Measurements from ENCODE around the gene NT5E.

NT5E gene

GRCh38 chr6:85460921-85461797, 11.3 kb downstream of the NT5E start:
- DNase-seq = no peak

GRCh38 chr6:85461798-85462170, 11.9 kb downstream of the NT5E start:
- DNase-seq = no peak

GRCh38 chr6:85462673-85463072, 12.8 kb downstream of the NT5E start:
- no peak for DNase-seq

GRCh38 chr6:85463621-85464259, 13.9 kb downstream of the NT5E start:
- no peak for DNase-seq

GRCh38 chr6:85464260-85464644, 14.4 kb downstream of the NT5E start:
- DNase-seq = no peak

- no peak for DNase-seq
Observed at GRCh38 chr6:85464722-85465150, 14.9 kb downstream of the NT5E start.

GRCh38 chr6:85465762-85466161, 15.9 kb downstream of the NT5E start:
- DNase-seq = no peak

- no peak for DNase-seq
Observed at GRCh38 chr6:85468326-85468725, 18.4 kb downstream of the NT5E start.

- DNase-seq = no peak
Observed at GRCh38 chr6:85469276-85470022, 19.6 kb downstream of the NT5E start.

- DNase-seq = no peak
Observed at GRCh38 chr6:85470023-85470410, 20.1 kb downstream of the NT5E start.

- no peak for DNase-seq
Observed at GRCh38 chr6:85472744-85473143, 22.9 kb downstream of the NT5E start.

- DNase-seq = no peak
Observed at GRCh38 chr6:85473748-85474147, 23.9 kb downstream of the NT5E start.

- no peak for DNase-seq
Observed at GRCh38 chr6:85476532-85476931, 26.6 kb downstream of the NT5E start.

GRCh38 chr6:85479208-85479607, 29.3 kb downstream of the NT5E start:
- DNase-seq = no peak

GRCh38 chr6:85482206-85482904, 32.5 kb downstream of the NT5E start:
- no peak for DNase-seq

- DNase-seq = peak; percentile 83
Observed at GRCh38 chr6:85482905-85483700, 33.2 kb downstream of the NT5E start.

- no peak for DNase-seq
Observed at GRCh38 chr6:85483846-85484245, 34.0 kb downstream of the NT5E start.

GRCh38 chr6:85484948-85485347, 35.1 kb downstream of the NT5E start:
- DNase-seq = no peak

GRCh38 chr6:85490516-85491248, 40.8 kb downstream of the NT5E start:
- DNase-seq = no peak

- DNase-seq = no peak
Observed at GRCh38 chr6:85493389-85493788, 43.5 kb downstream of the NT5E start.

Data from activated T-cell treated with anti-CD3 and anti-CD28 coated beads for 4 hours (primary cell).